ENCODE results near the gene AKT1. TPM values are rescaled to one million over a fixed set of nuclear protein-coding genes. Genes with fewer than 3 reads are reported as not detected.
A peak's percentile ranks its signal among the peaks of the same experiment; 100 is the strongest.

Gene AKT1
- total RNA-seq, 4 donors from 2014 or later: 66.6 to 93.7 (median 71.3) TPM

GRCh38 chr14:104749111-104749649, 46.4 kb downstream of the AKT1 start:
- intact Hi-C loops (cut with DNase I): no loop called here

GRCh38 chr14:104747876-104748275, 47.7 kb downstream of the AKT1 start:
- intact Hi-C loops (cut with DNase I): no loop called here
- Histone ChIP-seq H3K36me3 (peaks cover 0 to 19% (median 0%) of the 10 kb centered on the region in 3 donors), H3K4me1 (peaks cover 41 to 64% (median 47%) of the 10 kb centered on the region in 3 donors), H3K27me3 (no peaks in the 10 kb centered on the region), H3K4me3 (no peak overlapping the region), H3K27ac (peak overlapping the region; percentile 78 to 87 (median 84)), H3K9me3 (no peaks in the 10 kb centered on the region)
- DNase-seq: no peak
- WGBS, 2 donors: 50 to 64% methylated on average over 2 to 9 of the region's 9 CpGs
- no peak for TF ChIP-seq POLR2A (IDR thresholded peaks at IDR 0.05)
- no peak for TF ChIP-seq CTCF (IDR thresholded peaks at IDR 0.05)

More at GRCh38 chr14:104749111-104749649, 46.4 kb downstream of the AKT1 start:
- no peak for DNase-seq
- Histone ChIP-seq H3K27ac (peak overlapping the region; percentile 78 to 87 (median 84)), H3K4me3 (no peak overlapping the region), H3K9me3 (no peaks in the 10 kb centered on the region), H3K27me3 (no peaks in the 10 kb centered on the region), H3K4me1 (peaks cover 47 to 74% (median 54%) of the 10 kb centered on the region in 3 donors), H3K36me3 (peaks cover 0 to 7% (median 0%) of the 10 kb centered on the region in 3 donors)
- WGBS, 2 donors: 14 to 28% methylated on average over 7 to 9 of the region's 11 CpGs
- TF ChIP-seq POLR2A (IDR thresholded peaks at IDR 0.05) (no peak), CTCF (IDR thresholded peaks at IDR 0.05) (no peak)

- Histone ChIP-seq H3K27me3 (no peaks in the 10 kb centered on the region), H3K4me3 (no peak overlapping the region), H3K36me3 (peaks cover 0 to 19% (median 0%) of the 10 kb centered on the region in 3 donors), H3K4me1 (peaks cover 37 to 61% (median 44%) of the 10 kb centered on the region in 3 donors), H3K27ac (peak overlapping the region; percentile 78 to 87 (median 84)), H3K9me3 (no peaks in the 10 kb centered on the region)
- 26 to 41% methylated on average over 7 of the region's 7 CpGs for WGBS, 2 donors
- intact Hi-C loops (cut with DNase I): no loop called here
- no peak for DNase-seq
- TF ChIP-seq CTCF (IDR thresholded peaks at IDR 0.05): no peak
- no peak for TF ChIP-seq POLR2A (IDR thresholded peaks at IDR 0.05)
These were observed 48.5 kb downstream of the AKT1 start for GRCh38 chr14:104746934-104747481.

GRCh38 chr14:104746071-104746545, 49.4 kb downstream of the AKT1 start:
- Histone ChIP-seq H3K27ac (peak overlapping the region; percentile 78 to 87 (median 84)), H3K4me1 (peaks cover 32 to 56% (median 41%) of the 10 kb centered on the region in 3 donors), H3K36me3 (peaks cover 0 to 21% (median 0%) of the 10 kb centered on the region in 3 donors), H3K9me3 (no peaks in the 10 kb centered on the region), H3K27me3 (no peaks in the 10 kb centered on the region), H3K4me3 (no peak overlapping the region)
- intact Hi-C loops (cut with DNase I): no loop called here
- no peak for DNase-seq
- 84% methylated on average over 2 of the region's 13 CpGs; no CpG with 5 or more reads in 1 of the 2 donors for WGBS, 2 donors
- TF ChIP-seq POLR2A (IDR thresholded peaks at IDR 0.05): no peak
- no peak for TF ChIP-seq CTCF (IDR thresholded peaks at IDR 0.05)

- peaks cover 0 to 27% (median 0%) of the 10 kb centered on the region in 3 donors for H3K36me3 ChIP-seq
- H3K27ac ChIP-seq: peak overlapping the region in 3 of 4 donors; percentile 84 to 87 (median 85)
- intact Hi-C loops (cut with DNase I): no loop called here
- WGBS, 2 donors: 92 to 97% methylated on average over 5 to 9 of the region's 9 CpGs
- H3K27me3 ChIP-seq: no peaks in the 10 kb centered on the region
- peaks cover 32 to 52% (median 41%) of the 10 kb centered on the region in 3 donors for H3K4me1 ChIP-seq
- TF ChIP-seq POLR2A (IDR thresholded peaks at IDR 0.05) (no peak), CTCF (IDR thresholded peaks at IDR 0.05) (no peak)
- DNase-seq: no peak
- no peak overlapping the region for H3K4me3 ChIP-seq
- no peaks in the 10 kb centered on the region for H3K9me3 ChIP-seq
These were observed 50.1 kb downstream of the AKT1 start for GRCh38 chr14:104745431-104745830.
